Activated CD8-positive, alpha-beta memory T cell treated with anti-CD3 and anti-CD28 coated beads, Interleukin-2, amount 50 U/mL, for 24 hours (primary cell): ENCODE data around the gene PI4KA.
A peak's percentile ranks its signal among the peaks of the same experiment; 100 is the strongest.
"Not testable (repeated sequence)": the region's sequence is repeated elsewhere in the genome, so short reads cannot be mapped to it uniquely, and the experiment has no call there.

Experiments used
- DNase-seq: peaks from one replicate; pipeline ENCODE4 v3.0.0-alpha.2; 2020; ENCODE audit errors: extremely low read depth

PI4KA gene

DNA sequence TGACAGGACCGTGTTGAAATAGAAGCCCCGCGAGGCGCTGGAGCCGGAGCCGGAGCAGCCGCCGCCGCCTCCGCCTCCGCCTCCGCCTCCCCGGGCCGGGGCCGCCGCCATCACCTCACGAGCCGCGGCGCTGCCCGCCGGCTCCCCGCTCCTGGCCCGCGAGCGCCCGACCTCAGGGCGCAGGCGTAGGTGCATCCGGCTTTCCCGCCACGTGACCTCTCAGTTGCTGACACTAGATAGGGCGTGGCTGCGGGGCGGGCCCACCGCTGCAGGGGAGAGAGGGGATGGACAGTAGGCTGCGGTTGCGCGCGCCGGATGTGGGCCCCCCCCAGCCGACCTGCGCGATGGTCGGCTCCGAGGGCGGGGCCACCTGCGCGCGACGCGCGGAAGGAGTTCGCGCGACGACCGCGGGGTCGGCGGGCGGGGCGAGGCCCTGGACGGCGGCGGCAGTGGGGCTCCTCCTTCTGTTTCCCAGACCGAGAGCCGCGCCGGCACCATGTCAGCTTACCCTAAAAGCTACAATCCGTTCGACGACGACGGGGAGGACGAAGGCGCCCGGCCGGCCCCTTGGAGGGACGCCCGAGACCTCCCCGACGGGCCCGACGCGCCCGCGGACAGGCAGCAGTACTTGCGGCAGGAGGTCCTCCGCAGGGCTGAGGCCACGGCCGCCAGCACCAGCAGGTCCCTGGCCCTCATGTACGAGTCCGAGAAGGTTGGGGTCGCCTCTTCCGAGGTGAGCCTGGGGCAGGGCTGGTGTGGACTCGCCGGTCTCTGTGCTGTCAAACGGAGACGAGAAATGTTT is at the start of gene PI4KA, which contains the start of gene SNAP29:
TSS of gene PI4KA (minus strand) at position 197 of the 802 bp plus-strand sequence. CDS start at position 111, 86 bp downstream.
TSS of gene SNAP29 (plus strand) at position 393 of the 802 bp plus-strand sequence. CDS start at position 497, 104 bp downstream.
- peak; percentile 92 for DNase-seq

GRCh38 chr22:20906387-20906767 is 47.8 kb upstream of the PI4KA start:
- DNase-seq: no peak

- no peak for DNase-seq
These were observed 47.1 kb upstream of the PI4KA start for GRCh38 chr22:20905415-20906386.

DNA sequence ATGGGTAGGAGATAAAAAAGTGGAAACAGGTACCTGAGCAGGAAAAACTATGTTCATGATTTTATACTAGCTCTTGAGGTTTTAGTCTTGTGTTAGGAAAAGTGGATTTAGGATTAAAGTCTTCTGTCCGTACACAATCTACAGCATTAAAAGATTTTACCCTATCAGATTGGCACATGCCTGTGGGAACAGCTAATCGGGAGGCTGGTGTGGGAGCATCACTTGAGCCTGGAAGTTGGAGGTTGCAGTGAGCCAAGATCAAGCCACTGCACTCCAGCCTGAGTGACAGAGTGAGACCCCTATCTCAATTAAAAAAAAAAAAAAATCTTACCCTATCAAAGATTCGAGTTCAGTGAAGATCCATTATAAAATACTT is 46.4 kb upstream of the PI4KA start:
- no peak for DNase-seq

GRCh38 chr22:20904008-20904979 is 45.7 kb upstream of the PI4KA start:
- no peak for DNase-seq

- DNase-seq: no peak
These were observed 44.5 kb upstream of the PI4KA start for GRCh38 chr22:20903093-20903492.

GRCh38 chr22:20901093-20902033 is 42.8 kb upstream of the PI4KA start:
- not testable (repeated sequence) for DNase-seq

DNA sequence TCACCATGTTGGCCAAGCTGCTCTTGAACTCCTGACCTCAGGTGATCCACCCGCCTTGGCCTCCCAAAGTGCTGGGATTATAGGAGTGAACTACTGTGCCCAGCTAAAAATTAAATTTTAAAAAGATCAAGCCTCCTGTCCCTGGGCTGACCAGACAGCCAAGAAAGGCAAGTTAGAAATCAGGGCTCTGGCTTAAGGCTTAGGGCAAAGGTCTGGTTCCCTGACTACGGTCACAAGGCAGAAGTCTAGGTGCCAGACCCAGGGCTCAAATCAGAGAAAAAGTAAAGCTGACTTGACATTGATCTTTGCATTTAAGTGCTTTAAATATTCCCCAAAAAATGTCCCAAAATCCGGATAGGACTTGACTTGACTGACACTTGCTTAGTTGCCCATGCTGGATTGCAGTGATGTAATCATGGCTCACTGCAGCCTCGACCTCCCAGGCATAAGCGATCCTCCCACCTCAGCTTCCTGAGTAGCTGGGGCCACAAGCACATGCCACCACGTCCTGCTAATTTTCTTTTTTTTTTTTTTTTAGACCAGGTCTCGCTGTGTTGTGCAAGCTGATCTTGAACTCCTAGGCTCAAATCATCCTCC is 41.3 kb upstream of the PI4KA start:
- DNase-seq: no peak

GRCh38 chr22:20897737-20898136 is 39.1 kb upstream of the PI4KA start:
- DNase-seq: not testable (repeated sequence)

DNA sequence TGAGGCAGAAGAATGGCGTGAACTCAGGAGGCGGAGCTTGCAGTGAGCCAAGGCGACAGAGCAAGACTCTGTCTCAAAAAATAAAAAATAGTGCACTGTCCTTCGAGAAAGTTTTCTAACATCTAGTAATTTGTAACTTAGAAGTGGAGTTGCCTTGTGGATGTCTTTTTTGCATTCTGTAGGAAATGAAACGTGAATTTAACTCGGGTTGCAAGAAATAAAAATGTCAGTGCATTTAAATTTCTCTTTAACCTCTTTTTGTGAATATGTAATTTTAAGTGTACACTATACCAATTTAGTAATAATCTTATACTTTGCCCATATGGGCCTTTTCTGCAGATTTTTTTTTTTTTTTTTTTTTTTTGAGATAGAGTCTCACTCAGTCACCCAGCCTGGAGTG is 32.4 kb upstream of the PI4KA start:
- DNase-seq: no peak

- no peak for DNase-seq
These were observed 31.4 kb upstream of the PI4KA start for GRCh38 chr22:20889904-20890540.

DNA sequence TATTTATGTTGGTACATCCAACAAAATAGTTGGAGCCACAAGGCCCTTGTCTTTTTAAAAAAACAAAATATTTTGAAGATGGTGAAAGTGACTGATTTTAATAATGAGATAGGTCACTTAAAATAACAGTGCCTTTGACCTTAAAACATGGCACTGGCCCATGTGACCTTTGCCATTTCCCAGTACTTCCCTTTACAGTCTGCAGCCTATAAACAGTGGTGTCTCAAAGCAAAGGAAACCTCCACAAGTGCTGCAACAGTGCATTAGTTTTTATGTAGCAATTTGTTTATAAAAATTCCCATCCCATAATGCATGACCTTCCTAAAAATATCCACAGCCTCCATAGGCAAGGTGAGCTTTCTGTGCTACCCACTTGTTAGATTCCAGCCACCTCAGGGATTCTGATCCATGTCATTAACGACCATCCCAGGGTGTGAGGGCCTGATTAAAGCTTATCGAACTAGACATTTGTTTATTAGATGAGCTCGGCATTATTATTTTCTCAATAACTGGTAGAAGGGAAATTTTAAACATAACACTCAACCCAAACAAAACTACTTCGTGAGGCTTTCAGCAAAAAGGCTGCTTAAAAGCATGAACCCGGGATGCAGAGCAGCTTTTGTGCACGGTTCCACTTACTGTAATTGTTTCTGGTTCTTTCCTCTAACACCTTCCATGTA is 30.6 kb upstream of the PI4KA start:
- no peak for DNase-seq

DNA sequence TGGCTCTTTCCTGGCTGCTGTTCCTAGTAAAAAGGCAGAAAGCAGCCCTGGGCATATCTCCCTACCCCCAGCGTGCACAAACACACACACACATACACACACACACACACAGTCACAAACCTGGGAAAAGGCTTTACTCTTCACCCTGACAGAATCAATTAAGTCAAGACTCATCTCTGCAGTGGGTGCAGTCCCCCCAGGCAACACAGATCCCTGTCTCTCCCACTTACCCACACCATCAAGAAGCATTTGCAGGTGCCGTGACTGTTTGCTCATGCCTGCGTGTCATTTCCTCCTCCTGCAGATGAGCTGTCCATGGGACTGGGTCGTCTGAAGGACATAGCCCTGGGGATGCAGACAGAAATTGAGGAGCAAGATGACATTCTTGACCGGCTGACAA is 28.8 kb upstream of the PI4KA start:
- no peak for DNase-seq

GRCh38 chr22:20885557-20886323 is 27.1 kb upstream of the PI4KA start:
- DNase-seq: no peak

GRCh38 chr22:20885017-20885556 is 26.5 kb upstream of the PI4KA start:
- no peak for DNase-seq

DNA sequence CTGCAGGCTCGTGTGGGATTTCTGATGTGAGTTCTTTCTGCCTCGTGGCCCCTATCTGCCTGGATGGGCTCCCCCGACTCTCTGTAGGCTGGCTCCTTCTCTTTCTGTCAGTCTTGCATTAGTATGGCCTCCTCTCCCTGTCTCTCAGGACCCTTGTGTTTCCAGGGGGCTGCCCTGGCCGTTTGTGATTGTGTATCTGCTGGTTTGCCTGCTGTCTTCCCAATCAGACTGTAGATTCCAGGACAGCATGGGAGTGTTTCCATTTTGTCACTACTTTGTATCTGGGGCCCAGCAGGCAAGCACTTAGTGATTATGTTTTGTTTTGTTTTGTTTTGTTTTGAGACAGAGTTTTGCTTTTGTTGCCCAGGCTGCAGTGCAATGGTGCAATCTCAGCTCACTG is 25.8 kb upstream of the PI4KA start:
- no peak for DNase-seq

GRCh38 chr22:20882855-20883254 is 24.2 kb upstream of the PI4KA start:
- no peak for DNase-seq
